ENCODE data around the gene NAP1L1.

Gene NAP1L1, protein sequence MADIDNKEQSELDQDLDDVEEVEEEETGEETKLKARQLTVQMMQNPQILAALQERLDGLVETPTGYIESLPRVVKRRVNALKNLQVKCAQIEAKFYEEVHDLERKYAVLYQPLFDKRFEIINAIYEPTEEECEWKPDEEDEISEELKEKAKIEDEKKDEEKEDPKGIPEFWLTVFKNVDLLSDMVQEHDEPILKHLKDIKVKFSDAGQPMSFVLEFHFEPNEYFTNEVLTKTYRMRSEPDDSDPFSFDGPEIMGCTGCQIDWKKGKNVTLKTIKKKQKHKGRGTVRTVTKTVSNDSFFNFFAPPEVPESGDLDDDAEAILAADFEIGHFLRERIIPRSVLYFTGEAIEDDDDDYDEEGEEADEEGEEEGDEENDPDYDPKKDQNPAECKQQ

DNA sequence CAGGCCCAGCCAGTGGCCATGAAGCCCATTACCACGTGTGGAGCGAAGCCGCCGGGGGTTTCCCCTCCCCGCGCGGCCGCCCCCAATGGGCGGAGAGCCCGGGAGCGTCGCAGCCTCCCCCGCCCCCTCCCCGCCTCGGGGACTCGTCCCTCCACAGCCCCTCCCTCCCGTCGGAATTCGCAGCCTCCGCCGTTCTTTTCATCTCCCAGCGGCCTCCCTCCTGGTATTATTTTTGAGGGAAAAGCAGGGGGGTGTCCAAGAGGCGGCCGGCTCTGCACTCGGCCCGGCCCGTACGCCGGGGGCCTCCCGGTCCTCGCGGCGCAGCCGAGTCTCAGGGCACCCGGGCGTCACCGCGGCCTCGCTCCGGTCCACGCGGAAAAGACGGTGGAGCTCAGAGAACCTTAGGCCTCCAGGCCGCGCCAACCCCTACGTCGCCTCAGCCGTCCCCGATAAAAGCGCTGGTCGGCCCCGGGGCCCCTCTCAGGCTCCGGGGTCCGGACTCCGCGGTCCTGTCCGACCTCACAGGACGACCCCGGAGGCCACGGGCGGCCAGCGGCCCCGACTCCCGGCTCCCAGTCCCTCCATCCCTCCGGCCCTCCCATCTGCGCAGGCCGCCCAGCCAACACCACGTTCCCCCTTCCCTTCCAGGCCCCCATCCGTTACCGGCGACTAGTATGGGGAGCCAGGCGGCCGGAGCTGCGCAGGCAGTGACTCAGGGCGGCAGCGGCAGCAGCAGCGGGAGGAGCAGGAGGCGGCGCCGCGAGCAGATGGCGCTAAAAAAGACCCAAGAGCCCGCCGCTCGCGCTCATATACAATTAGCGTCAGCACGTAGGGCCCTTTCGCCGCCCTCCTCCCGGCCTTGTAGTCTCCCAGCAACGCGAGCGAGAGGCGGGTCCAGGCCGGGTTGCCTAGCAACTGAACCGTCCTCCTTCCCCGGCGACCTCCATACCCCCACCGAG lies at the start of gene NAP1L1:
Gene NAP1L1, minus strand, starts transcription at position 782 of the 959 bp plus-strand sequence. CDS start 10,466 bp downstream, outside the sequence.
- FAIRE-seq (peak; percentile 42), DNase-seq (ENCODE audit: insufficient read length, low spot score) (peak; percentile 92)

DNA sequence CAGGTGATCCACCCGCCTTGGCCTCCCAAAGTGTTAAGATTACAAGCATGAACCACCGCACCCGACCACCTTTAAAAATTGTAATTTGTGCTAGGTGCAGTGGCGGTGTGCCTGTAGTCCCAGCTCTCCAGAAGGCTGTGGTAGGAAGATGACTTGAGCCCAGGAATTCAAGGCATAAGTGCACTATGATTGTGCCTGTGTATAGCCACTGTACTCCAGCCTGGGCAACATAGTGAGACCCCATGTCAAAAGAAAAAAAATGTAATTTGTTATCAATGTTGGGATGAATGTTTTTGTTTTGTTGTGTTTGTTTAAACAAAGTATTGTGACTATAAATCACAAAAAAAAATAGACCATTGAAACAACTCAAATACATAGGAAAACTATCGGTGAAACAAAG lies 43.1 kb upstream of the NAP1L1 start:
- no peak for DNase-seq (ENCODE audit: insufficient read length, low spot score)
- no peak for FAIRE-seq

DNA sequence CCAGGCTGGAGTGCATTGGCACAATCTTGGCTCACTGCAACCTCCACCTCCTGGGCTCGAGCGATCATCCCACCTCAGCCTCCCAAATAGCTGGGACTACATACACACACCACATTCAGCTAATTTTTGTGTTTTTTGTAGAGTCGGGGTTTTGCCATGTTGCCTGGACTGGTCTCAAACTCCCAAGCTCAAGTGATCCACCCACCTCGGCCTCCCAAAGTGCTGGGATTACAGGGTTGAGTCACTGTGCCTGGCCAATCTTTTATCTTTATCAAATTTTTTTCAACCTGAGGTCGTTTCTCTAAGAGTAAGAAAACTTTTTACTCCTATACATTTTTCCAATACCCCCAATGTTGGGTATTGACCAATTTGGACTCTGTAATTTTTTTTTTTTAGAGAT lies 40.0 kb upstream of the NAP1L1 start:
- FAIRE-seq (no peak), DNase-seq (ENCODE audit: insufficient read length, low spot score) (no peak)

DNA sequence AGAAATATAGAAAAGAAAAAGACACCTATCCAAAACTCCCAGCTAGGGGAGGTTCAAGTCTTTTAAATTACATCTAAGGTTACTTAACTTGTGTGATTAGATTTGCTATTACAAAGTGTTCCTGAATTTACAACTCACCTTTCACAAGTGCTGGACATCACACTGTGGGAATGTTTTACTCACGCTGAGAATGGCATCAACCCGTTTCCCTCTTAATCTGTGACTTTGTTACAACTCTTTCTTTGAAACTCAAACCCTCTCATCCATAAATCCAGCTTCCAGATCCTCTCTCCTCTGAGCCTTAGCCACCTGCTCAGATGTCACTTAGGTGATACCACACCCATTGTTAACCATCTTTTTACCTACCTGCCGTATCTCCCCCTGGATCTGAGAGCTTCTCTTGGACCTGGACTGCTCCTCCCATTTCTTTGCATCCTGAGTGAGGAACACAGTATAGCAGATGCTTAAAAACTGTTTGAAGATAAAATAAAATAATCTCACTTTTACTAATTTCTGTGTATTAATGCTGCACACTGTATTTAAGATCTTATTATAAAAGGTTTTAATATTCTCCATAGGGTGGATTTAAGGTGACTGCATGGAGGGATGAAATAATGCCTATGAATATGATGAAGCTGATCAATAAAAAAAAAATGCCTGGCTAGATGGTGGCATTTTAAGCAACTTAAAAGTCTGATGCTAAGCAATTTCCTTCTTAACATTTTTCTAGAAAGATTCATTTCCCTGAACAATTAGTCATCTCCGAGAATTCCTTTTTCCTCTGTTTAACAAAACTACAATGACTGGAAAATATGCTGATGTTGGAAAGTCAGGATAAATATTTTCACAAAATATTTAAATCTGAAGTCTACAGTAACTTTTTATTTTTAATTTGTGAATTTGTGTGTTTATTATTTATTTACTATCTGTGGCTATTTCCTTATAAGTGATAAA lies 39.1 kb upstream of the NAP1L1 start:
- no peak for DNase-seq (ENCODE audit: insufficient read length, low spot score)
- no peak for FAIRE-seq

DNA sequence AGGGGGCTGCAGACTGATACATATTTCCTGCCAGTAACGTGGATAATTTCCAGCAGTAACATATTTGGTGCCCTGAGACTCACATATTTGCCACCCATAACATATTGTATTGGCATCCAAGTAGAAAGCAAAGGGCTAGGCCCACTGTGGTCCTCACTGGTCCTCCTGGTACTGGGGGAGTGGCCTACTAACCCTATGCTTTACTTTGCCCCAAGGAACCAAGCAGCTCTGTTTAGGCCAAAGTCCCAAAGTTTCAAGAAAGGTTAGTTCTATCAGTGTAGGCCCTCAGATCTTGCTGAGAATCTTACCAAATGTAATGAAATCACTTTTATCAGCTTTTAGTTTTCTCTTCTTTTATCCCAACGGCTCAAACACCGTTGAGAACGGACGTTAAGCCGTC lies 35.4 kb upstream of the NAP1L1 start:
- DNase-seq (ENCODE audit: insufficient read length, low spot score) (no peak), FAIRE-seq (no peak)

DNA sequence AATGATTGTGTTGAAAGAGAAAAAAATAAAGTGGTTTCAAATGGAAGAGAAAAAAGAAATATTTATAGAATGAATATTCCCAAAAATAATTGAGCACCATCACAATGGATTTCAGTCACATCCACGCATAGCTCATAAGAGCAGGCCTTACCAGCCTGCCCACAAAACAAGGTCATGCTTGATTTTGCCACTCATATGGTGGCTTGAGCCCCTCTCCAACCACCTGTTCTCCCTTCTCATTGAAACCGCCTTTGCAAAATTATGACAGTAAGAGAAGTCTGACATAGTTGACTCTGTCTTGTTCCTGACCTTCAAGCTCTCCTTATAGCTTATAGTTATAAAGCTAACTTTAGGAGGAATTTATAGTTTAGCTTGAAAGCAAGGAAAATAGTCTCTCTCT lies 33.3 kb upstream of the NAP1L1 start:
- FAIRE-seq (no peak), DNase-seq (ENCODE audit: insufficient read length, low spot score) (no peak)

DNA sequence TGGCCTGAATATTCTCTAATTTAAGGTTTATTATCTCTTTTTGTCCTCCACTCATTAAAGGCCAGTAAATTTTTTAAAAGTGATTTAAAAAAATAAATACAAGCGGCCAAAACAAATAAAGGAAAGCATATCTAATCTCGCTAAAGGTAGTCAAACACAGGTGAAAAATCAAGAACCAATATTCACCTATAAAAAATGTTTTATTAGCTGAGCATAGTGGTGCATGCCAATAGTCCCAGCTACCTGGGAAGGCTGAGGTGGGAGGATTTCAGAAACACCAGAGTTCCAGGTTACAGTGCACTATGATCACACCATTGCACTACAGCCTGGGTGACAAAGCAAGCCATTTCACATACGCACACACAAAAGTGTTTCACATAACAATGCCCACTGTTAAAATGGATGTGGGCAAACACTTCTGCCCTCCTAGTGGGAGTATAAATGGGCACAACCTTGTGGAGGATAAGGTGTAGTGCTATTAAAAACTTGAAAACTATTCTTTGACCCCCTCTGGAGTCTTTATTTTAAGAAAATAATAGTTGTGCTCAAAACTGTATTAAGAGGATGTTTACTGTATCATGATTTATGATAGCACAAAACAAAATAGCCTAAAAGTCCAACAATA lies 32.7 kb upstream of the NAP1L1 start:
- no peak for DNase-seq (ENCODE audit: insufficient read length, low spot score)
- FAIRE-seq = no peak

DNA sequence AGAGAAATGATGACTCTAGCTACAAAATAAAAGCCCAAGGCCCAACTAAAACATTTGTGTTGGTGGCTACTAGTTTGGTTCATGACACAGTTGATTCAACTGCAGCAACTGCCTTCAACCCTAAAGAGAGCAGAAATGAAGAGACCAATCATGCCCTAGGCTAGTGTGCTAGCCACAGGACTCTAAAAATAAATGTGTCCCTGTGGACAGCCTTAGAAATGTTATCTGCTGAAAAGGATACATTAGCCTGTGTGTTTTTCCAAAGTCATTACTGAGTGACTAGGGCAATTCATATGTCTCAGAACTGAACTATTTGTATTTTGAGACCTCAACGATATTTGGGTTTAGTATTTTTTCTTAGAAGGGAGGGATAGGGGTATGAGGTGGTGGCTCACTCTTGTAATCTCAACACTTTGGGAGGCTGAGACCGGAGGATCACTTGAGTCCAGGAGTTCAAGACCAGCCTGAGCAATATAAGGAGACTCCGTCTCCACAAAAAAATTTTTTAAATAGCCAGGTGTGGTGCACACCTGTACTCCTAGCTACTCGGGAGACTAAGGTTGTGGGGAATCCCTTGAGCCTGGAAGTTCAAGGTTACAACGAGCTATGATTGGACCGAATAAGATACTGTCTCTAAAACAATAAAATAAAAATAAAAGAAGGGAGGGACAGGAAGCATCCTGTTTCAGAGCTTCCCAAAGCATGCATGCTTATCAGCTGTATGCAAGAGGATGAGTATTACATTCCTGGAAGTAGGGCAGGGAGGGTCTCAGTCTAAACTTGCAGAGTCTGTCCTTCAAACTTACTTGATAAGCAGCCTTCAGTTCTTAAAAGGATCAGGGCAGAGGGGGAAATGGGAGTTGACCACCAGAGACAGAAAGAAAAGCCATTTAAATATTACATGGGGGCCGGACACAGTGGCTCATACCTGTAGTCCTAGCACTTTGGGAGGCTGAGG lies 29.6 kb upstream of the NAP1L1 start:
- DNase-seq (ENCODE audit: insufficient read length, low spot score) (no peak), FAIRE-seq (no peak)

DNA sequence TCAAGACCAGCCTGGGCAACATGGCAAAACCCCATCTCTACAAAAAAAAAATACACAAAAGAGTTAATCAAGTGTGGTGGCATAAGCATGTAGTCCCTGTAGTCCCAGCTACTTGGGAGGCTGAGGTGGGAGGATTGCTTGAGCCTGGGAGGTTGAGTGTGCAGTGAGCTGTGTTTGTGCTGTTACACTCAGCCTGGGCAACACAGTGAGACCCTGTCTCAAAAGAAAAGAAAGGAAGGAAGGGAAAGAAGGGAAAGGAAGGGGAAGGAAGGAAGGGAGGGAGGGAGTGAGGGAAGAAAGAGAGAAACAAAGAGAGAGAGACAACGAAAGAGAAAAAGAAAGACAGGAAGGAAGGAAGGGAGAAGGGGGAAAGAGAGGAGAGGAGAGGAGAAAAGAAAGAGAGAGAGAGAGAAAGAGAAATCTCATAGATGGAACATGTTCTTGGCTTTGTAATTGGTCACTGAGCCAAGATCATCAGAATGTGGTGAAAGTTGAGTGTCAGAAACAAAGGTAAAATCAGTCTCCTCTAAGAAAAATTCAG lies 26.8 kb upstream of the NAP1L1 start:
- no peak for DNase-seq (ENCODE audit: insufficient read length, low spot score)
- no peak for FAIRE-seq

DNA sequence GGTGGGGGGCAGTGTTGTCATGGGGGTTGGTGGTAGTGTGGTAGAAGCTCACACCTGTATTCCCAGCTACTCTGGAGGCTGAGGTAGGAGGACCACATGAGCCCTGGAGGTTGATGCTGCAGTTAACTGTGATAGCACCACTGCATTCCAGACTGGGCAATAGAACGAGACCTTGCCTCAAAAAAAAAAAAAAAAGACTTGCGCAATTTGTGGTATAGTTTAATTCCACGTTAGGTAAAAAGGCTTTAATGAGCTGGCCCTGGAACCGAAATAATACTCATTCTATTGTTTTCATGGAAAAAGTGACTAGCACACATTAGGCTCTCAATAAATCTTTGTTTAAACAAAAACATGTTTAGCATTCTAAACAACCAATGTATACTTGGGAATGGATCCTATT lies 25.4 kb upstream of the NAP1L1 start:
- FAIRE-seq (no peak), DNase-seq (ENCODE audit: insufficient read length, low spot score) (no peak)

DNA sequence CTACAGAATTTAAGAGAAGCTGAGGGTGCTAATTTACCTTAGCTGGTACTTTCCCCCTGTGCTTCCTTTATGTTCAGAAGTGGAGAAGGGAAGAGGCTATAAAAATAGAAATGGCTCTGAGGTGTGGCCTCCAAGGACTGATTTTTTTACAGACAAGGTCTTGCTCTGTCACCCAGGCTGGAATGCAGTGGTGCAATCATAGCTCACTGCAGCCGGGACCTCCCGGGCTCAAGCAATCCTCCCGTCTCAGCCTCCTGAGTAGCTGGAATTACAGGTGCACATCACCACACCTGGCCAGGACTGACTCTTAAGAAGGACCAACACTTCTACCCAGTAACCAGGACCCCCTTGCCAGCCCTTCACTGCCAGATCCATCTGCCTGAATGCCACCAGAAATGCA lies 23.9 kb upstream of the NAP1L1 start:
- no peak for FAIRE-seq
- no peak for DNase-seq (ENCODE audit: insufficient read length, low spot score)

DNA sequence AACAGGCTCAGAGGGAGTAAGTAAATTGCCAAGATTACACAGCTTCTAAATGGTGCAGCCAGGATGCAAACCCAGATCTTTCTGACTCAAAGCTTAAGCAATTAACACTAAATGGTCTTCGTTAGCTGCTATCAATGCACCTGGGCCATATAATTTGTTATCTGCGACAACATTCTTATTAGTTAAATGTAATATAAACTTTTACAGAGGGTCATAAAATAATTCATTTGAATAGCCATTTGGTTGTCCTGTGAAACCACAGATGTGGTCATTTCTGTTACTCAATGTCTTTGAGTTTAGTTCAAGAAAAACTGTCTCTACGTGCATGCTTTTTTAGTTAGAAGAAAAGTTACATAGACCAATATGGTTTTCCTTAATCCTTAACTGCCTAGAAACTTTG lies 22.1 kb upstream of the NAP1L1 start:
- FAIRE-seq = no peak
- DNase-seq (ENCODE audit: insufficient read length, low spot score) = no peak

DNA sequence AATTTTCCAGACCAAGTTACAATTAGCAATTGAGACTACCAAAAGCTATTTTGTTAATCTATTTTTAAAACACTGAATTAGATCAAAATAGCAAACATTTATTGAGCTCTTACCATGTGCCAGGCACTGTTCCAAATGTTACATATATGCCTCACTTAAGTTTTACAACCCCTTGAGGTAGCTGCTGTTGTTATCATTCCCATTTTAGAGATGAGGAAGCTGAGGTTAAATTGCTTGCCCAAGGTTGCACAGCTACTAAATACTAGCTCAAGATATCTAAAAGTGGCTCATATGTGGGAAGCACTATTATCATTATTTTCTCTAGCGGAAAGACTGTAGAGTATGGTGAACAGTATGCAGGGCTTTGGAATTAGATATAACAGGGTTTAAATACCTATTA lies 19.5 kb upstream of the NAP1L1 start:
- no peak for DNase-seq (ENCODE audit: insufficient read length, low spot score)
- no peak for FAIRE-seq

DNA sequence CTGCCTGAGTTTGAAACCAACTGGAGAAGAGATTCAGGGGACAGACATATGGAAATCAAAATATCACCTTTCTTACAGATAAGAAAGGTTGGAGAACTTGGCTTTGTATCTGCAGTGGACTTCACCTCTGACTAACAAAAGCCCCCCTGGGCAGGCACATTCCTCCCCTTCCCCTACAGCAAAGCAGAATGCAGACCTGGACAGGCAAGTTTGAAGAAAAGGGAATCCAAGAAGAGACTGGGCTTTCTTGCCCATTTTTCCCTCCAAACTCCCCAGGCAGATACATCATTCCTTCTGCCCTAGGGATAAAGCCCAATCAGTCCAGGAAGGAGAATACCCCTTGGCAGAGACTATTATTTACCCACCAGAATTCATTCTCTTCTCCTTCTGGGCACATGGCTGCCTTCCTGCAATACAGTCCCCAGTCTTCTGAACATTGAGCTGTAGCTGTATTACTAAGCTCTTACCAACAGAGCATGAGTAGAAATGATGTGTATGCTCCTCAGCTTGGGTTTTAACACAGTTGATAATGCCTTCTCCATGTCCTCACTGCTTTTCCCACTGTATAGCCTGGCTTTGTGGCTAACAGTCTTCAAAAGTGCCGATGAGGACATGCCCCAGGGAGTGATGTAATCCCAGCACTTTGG lies 17.4 kb upstream of the NAP1L1 start:
- DNase-seq (ENCODE audit: insufficient read length, low spot score) (no peak), FAIRE-seq (no peak)

DNA sequence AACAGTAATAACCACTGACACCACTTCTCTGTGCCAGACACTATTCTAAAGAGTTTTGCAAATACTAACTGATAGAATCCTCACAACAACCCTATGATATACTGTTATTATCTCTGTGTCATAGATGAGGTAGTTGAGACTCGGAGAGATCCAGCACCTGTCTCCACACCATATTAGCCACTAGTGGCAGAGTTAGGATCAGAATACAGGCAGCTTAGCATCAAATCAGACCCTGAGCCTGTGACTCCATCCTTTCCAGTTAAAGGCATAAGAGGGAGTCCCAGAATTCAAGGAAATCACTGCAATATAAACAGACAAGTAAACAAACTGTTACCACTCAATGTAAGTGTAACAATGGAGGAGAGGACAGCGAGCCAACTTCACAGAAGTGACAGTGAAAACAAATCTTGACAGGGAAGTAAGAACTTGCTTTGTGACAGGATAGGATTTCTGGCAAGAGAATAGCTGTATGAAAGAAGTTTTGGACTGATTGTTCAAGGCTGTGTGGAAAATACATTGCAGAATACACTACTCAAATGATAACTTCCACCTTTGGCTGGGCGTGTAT lies 11.7 kb upstream of the NAP1L1 start:
- no peak for FAIRE-seq

DNA sequence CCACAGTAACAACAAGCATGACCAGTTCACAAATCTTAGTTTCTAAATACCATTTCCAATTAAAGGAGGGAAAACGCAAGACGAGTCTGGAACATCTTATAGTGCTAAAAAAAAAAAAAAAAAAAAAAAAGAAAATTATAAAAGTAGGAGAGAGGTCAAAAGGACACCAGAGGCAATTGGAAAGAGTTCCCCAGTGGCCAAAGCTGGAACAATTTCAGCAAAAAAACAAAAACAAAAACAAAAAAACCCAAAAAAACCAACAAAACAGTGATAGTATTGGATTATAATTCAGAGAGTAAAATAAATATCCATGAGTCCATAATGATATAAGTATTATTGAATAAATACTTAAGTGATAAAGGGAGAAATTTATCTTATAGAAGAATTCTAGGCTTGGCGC lies 10.3 kb upstream of the NAP1L1 start:
- FAIRE-seq (no peak), DNase-seq (ENCODE audit: insufficient read length, low spot score) (no peak)

More for the DNA sequence above, 11.7 kb upstream of the NAP1L1 start:
- DNase-seq (ENCODE audit: insufficient read length, low spot score) = no peak

DNA sequence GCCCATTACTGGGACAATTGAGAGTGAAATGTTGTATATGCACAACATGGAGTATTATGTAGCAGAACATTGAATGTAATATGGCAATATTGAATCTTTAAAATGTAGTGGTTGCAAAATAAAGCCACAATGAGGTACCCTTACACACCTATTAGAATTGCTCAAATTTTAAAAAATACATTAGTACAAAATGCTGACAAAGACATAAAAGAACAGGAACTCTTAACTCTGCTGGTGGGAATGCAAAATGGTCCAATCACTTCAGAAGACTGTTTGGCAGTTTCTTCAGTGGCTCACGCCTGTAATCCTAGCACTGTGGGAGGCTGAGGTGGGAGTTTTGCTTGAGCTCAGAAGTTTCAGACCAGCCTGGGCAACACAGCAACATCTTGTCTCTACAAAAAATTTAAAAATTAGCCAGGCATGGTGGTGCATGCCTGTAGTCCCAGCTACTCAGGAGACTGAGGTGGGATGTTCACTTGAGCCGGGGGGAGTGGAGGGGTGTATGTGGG lies 6.8 kb upstream of the NAP1L1 start:
- FAIRE-seq (no peak), DNase-seq (ENCODE audit: insufficient read length, low spot score) (no peak)

DNA sequence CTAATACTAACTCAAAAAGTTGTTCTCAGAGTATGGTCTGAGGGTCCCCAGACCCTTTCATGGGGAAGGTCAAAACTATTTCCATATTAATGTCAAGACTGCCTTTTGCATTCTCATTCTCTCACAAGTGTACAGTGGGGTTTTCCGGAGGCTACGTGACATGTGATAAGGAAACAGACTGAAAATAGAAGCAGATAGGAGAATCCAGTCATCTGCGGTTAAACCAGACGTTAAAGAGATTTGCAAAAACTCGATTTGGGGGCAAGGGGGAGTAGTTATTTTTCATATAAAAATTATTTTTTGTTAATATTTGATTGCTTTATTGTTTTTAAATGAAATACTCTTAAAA lies 1.0 kb upstream of the NAP1L1 start:
- no peak for DNase-seq (ENCODE audit: insufficient read length, low spot score)
- FAIRE-seq = no peak
